Measurements from ENCODE around the gene PDE1C.

PDE1C gene

GRCh38 chr7:32059289-32060011 lies 10.8 kb downstream of the PDE1C start:
- Histone ChIP-seq H3K27ac (ENCODE audit: low read depth, low read length) (no peak overlapping the region), H3K27me3 (ENCODE audit: control insufficient read depth, insufficient read depth, low read length) (peaks cover 9% of the 10 kb centered on the region), H3K9me3 (ENCODE audit: control insufficient read depth, insufficient read depth, low read length) (no peaks in the 10 kb centered on the region), H3K4me3 (ENCODE audit: low read depth, low read length) (no peak overlapping the region), H3K9ac (ENCODE audit: low read depth, low read length) (no peak overlapping the region), H3K36me3 (ENCODE audit: control insufficient read depth, insufficient read depth, low read length) (no peaks in the 10 kb centered on the region), H3K4me1 (ENCODE audit: control insufficient read depth, insufficient read depth, low read length) (peaks cover 21% of the 10 kb centered on the region)

- H3K27ac ChIP-seq (ENCODE audit: low read depth, low read length): no peak overlapping the region
These were observed 12.2 kb downstream of the PDE1C start for GRCh38 chr7:32058002-32058401.

GRCh38 chr7:32056767-32057166 lies 13.4 kb downstream of the PDE1C start:
- Histone ChIP-seq H3K27ac (ENCODE audit: low read depth, low read length) (no peak overlapping the region), H3K9ac (ENCODE audit: low read depth, low read length) (no peak overlapping the region), H3K36me3 (ENCODE audit: control insufficient read depth, insufficient read depth, low read length) (no peaks in the 10 kb centered on the region), H3K9me3 (ENCODE audit: control insufficient read depth, insufficient read depth, low read length) (no peaks in the 10 kb centered on the region), H3K27me3 (ENCODE audit: control insufficient read depth, insufficient read depth, low read length) (no peaks in the 10 kb centered on the region), H3K4me3 (ENCODE audit: low read depth, low read length) (no peak overlapping the region), H3K4me1 (ENCODE audit: control insufficient read depth, insufficient read depth, low read length) (peaks cover 21% of the 10 kb centered on the region)

More at GRCh38 chr7:32058002-32058401, 12.2 kb downstream of the PDE1C start:
- H3K9ac ChIP-seq (ENCODE audit: low read depth, low read length): no peak overlapping the region
- H3K9me3 ChIP-seq (ENCODE audit: control insufficient read depth, insufficient read depth, low read length): no peaks in the 10 kb centered on the region
- H3K27me3 ChIP-seq (ENCODE audit: control insufficient read depth, insufficient read depth, low read length): peaks cover 8% of the 10 kb centered on the region; the same call in 1 of the 2 replicates
- peaks cover 21% of the 10 kb centered on the region for H3K4me1 ChIP-seq (ENCODE audit: control insufficient read depth, insufficient read depth, low read length)
- H3K4me3 ChIP-seq (ENCODE audit: low read depth, low read length): no peak overlapping the region
- H3K36me3 ChIP-seq (ENCODE audit: control insufficient read depth, insufficient read depth, low read length): no peaks in the 10 kb centered on the region

GRCh38 chr7:32053204-32053603 lies 17.0 kb downstream of the PDE1C start:
- Histone ChIP-seq H3K4me1 (ENCODE audit: control insufficient read depth, insufficient read depth, low read length) (peaks cover 3% of the 10 kb centered on the region; the same call in 1 of the 2 replicates), H3K4me3 (ENCODE audit: low read depth, low read length) (no peak overlapping the region), H3K27me3 (ENCODE audit: control insufficient read depth, insufficient read depth, low read length) (no peaks in the 10 kb centered on the region), H3K9me3 (ENCODE audit: control insufficient read depth, insufficient read depth, low read length) (no peaks in the 10 kb centered on the region), H3K9ac (ENCODE audit: low read depth, low read length) (no peak overlapping the region), H3K27ac (ENCODE audit: low read depth, low read length) (no peak overlapping the region), H3K36me3 (ENCODE audit: control insufficient read depth, insufficient read depth, low read length) (no peaks in the 10 kb centered on the region)

GRCh38 chr7:32051128-32051527 lies 19.1 kb downstream of the PDE1C start:
- Histone ChIP-seq H3K9me3 (ENCODE audit: control insufficient read depth, insufficient read depth, low read length) (no peaks in the 10 kb centered on the region), H3K27me3 (ENCODE audit: control insufficient read depth, insufficient read depth, low read length) (no peaks in the 10 kb centered on the region), H3K4me3 (ENCODE audit: low read depth, low read length) (no peak overlapping the region), H3K9ac (ENCODE audit: low read depth, low read length) (no peak overlapping the region), H3K27ac (ENCODE audit: low read depth, low read length) (no peak overlapping the region), H3K4me1 (ENCODE audit: control insufficient read depth, insufficient read depth, low read length) (no peaks in the 10 kb centered on the region), H3K36me3 (ENCODE audit: control insufficient read depth, insufficient read depth, low read length) (no peaks in the 10 kb centered on the region)

GRCh38 chr7:32049599-32049998 lies 20.6 kb downstream of the PDE1C start:
- Histone ChIP-seq H3K4me3 (ENCODE audit: low read depth, low read length) (no peak overlapping the region), H3K9ac (ENCODE audit: low read depth, low read length) (no peak overlapping the region), H3K9me3 (ENCODE audit: control insufficient read depth, insufficient read depth, low read length) (no peaks in the 10 kb centered on the region), H3K4me1 (ENCODE audit: control insufficient read depth, insufficient read depth, low read length) (peaks cover 5% of the 10 kb centered on the region), H3K27me3 (ENCODE audit: control insufficient read depth, insufficient read depth, low read length) (no peaks in the 10 kb centered on the region), H3K27ac (ENCODE audit: low read depth, low read length) (no peak overlapping the region), H3K36me3 (ENCODE audit: control insufficient read depth, insufficient read depth, low read length) (no peaks in the 10 kb centered on the region)

GRCh38 chr7:32048970-32049491 lies 21.2 kb downstream of the PDE1C start:
- no peak overlapping the region for H3K4me3 ChIP-seq (ENCODE audit: low read depth, low read length)

GRCh38 chr7:32047801-32048200 lies 22.4 kb downstream of the PDE1C start:
- H3K9ac ChIP-seq (ENCODE audit: low read depth, low read length): no peak overlapping the region
- H3K27ac ChIP-seq (ENCODE audit: low read depth, low read length): no peak overlapping the region
- peaks cover 9% of the 10 kb centered on the region for H3K4me1 ChIP-seq (ENCODE audit: control insufficient read depth, insufficient read depth, low read length)
- no peaks in the 10 kb centered on the region for H3K27me3 ChIP-seq (ENCODE audit: control insufficient read depth, insufficient read depth, low read length)
- no peaks in the 10 kb centered on the region for H3K9me3 ChIP-seq (ENCODE audit: control insufficient read depth, insufficient read depth, low read length)
- no peaks in the 10 kb centered on the region for H3K36me3 ChIP-seq (ENCODE audit: control insufficient read depth, insufficient read depth, low read length)
- H3K4me3 ChIP-seq (ENCODE audit: low read depth, low read length): no peak overlapping the region

More at GRCh38 chr7:32048970-32049491, 21.2 kb downstream of the PDE1C start:
- H3K27me3 ChIP-seq (ENCODE audit: control insufficient read depth, insufficient read depth, low read length): no peaks in the 10 kb centered on the region
- H3K9ac ChIP-seq (ENCODE audit: low read depth, low read length): no peak overlapping the region
- H3K36me3 ChIP-seq (ENCODE audit: control insufficient read depth, insufficient read depth, low read length): no peaks in the 10 kb centered on the region
- H3K4me1 ChIP-seq (ENCODE audit: control insufficient read depth, insufficient read depth, low read length): peaks cover 9% of the 10 kb centered on the region
- no peaks in the 10 kb centered on the region for H3K9me3 ChIP-seq (ENCODE audit: control insufficient read depth, insufficient read depth, low read length)
- no peak overlapping the region for H3K27ac ChIP-seq (ENCODE audit: low read depth, low read length)

GRCh38 chr7:32047075-32047474 lies 23.1 kb downstream of the PDE1C start:
- Histone ChIP-seq H3K9me3 (ENCODE audit: control insufficient read depth, insufficient read depth, low read length) (no peaks in the 10 kb centered on the region), H3K27me3 (ENCODE audit: control insufficient read depth, insufficient read depth, low read length) (no peaks in the 10 kb centered on the region), H3K36me3 (ENCODE audit: control insufficient read depth, insufficient read depth, low read length) (no peaks in the 10 kb centered on the region), H3K27ac (ENCODE audit: low read depth, low read length) (no peak overlapping the region), H3K4me1 (ENCODE audit: control insufficient read depth, insufficient read depth, low read length) (peaks cover 9% of the 10 kb centered on the region), H3K9ac (ENCODE audit: low read depth, low read length) (no peak overlapping the region), H3K4me3 (ENCODE audit: low read depth, low read length) (no peak overlapping the region)

GRCh38 chr7:32045228-32045627 lies 25.0 kb downstream of the PDE1C start:
- no peak overlapping the region for H3K9ac ChIP-seq (ENCODE audit: low read depth, low read length)
- peaks cover 9% of the 10 kb centered on the region for H3K4me1 ChIP-seq (ENCODE audit: control insufficient read depth, insufficient read depth, low read length)
- no peaks in the 10 kb centered on the region for H3K27me3 ChIP-seq (ENCODE audit: control insufficient read depth, insufficient read depth, low read length)
- H3K4me3 ChIP-seq (ENCODE audit: low read depth, low read length): no peak overlapping the region
- no peaks in the 10 kb centered on the region for H3K36me3 ChIP-seq (ENCODE audit: control insufficient read depth, insufficient read depth, low read length)
- no peak overlapping the region for H3K27ac ChIP-seq (ENCODE audit: low read depth, low read length)
- H3K9me3 ChIP-seq (ENCODE audit: control insufficient read depth, insufficient read depth, low read length): no peaks in the 10 kb centered on the region

GRCh38 chr7:32044739-32045138 lies 25.5 kb downstream of the PDE1C start:
- Histone ChIP-seq H3K27ac (ENCODE audit: low read depth, low read length) (no peak overlapping the region), H3K9me3 (ENCODE audit: control insufficient read depth, insufficient read depth, low read length) (no peaks in the 10 kb centered on the region), H3K27me3 (ENCODE audit: control insufficient read depth, insufficient read depth, low read length) (no peaks in the 10 kb centered on the region), H3K4me3 (ENCODE audit: low read depth, low read length) (no peak overlapping the region), H3K4me1 (ENCODE audit: control insufficient read depth, insufficient read depth, low read length) (peaks cover 9% of the 10 kb centered on the region), H3K36me3 (ENCODE audit: control insufficient read depth, insufficient read depth, low read length) (no peaks in the 10 kb centered on the region), H3K9ac (ENCODE audit: low read depth, low read length) (no peak overlapping the region)
